HG03097 (cell line): ENCODE data around the gene PRIM2.
"Not testable (repeated sequence)": the region's sequence is repeated elsewhere in the genome, so short reads cannot be mapped to it uniquely, and the experiment has no call there.

Source experiments
- ATAC-seq: cut with Tn5 transposase; IDR thresholded peaks from one replicate; pipeline ENCODE4 v1.9.1; 2021; ENCODE audit not compliant: unreplicated experiment, low FRiP score

The PRIM2 gene

DNA sequence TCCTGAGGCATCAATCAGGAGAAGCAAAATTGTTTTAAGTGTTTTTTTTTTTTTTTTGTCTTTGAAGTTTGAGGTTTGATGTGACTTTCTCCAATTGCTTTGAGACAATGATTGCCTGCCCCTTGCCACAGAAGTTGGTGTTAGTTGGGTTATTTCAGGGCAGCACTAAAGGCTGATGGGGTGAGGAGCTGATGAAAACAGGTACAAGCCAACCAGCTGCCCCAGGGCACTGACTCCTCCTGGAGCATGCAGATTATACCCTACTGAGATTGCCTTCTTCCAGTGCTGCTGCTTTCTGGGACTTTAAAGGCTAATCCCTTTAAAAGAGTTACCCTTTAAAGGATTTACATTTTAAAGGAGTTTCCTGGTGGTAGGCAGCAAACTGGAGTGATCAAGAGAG lies 172.5 kb downstream of the PRIM2 start:
- ATAC-seq = not testable (repeated sequence)

DNA sequence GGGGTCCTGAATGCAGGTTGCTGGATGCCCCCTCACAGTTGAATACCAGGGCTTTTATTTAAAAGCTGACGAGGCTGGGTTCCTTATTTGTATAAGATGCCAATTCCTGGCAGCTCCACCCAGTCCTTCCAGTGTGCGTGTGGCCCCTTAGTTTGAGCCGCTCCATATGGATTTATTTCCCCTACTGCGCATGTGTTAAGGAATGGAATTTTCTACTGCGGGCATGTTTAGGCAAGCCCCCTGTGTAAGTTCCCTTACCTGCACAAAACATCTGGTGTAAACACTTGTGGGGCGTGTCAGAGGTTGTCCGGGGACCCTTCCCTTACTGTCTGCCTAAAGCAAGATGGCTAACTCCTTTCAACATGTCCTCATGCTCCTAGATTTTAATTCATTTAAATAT lies 174.4 kb downstream of the PRIM2 start:
- ATAC-seq = not testable (repeated sequence)

DNA sequence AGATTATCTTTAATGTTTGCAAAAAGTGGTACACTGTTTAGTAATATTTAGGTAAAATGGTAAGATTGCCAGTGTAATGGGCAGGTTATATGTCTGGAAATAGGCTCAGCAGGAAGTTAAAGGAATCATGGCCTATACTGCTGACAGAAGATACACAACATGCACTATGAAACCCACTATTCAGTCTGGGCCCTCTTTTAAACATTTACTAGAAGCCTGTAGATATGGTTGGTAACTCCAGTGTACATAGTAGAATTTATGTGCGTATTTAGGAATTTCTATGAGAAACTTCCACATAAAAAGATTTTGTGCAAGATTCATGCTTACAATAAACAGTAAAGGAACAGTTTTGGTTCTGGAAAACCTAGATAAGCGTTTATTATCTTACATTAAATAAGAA lies 178.8 kb downstream of the PRIM2 start:
- not testable (repeated sequence) for ATAC-seq

- not testable (repeated sequence) for ATAC-seq
Observed at GRCh38 chr6:57500368-57501021, 183.1 kb downstream of the PRIM2 start.

GRCh38 chr6:57502387-57502786 lies 185.0 kb downstream of the PRIM2 start:
- ATAC-seq = not testable (repeated sequence)

- not testable (repeated sequence) for ATAC-seq
Observed at GRCh38 chr6:57505251-57505650, 187.8 kb downstream of the PRIM2 start.

GRCh38 chr6:57510390-57510789 lies 193.0 kb downstream of the PRIM2 start:
- ATAC-seq = not testable (repeated sequence)

DNA sequence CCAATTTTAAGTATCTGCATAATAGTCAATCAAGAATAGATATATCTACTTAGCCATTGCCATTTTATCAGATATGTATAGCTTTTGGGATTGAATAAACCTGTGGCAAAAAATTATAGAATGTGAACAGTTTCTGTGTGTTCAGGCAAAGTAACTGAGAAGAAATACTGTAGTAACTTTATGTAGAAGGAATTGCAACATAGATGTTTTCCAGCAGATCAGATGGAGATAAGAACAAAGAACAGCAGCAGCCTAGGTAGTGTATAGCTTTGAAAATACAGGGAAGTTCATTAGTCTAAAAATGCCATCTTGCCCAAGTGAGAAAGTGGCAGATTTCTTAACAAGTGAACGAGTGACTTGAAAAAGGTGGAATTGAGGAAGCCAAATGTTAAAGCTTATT lies 197.7 kb downstream of the PRIM2 start:
- not testable (repeated sequence) for ATAC-seq

DNA sequence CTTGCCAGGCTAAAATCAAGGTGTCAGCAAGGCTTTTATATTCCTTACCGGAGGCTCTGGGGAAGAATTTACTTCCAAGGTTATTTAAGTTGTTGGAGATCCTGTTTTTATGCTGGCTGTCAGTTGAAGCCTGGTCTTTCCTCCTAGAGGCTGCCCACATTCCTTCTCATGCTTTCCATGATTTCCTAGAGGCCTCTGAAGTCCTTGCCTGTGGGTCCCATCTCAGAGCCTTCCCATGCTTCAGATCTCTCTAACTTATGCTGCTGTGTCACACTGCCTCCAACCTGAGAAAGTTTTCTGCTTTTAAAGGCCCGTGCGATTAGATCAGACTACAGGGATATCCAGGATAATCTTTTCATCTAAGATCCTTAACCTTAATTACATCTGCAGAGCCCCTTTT lies 198.4 kb downstream of the PRIM2 start:
- ATAC-seq = not testable (repeated sequence)

DNA sequence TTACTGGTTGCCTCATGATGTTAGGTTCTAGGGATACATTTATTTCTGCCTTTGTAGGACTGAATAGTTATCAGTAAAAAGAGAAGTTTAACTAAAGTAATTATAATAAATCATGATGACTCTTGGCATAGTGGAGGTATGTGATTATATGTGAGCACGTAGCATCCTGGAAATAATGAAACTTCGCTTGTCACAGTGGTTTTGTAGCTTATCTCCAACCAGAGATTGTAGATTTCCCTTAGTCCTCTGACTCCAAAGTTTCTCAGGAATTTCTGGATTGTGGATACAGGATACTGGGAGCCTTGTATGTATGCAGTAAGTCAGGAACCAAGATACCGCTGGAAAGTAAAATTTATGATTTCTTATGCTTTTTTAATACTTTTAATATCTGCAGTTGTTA lies 199.3 kb downstream of the PRIM2 start:
- not testable (repeated sequence) for ATAC-seq

DNA sequence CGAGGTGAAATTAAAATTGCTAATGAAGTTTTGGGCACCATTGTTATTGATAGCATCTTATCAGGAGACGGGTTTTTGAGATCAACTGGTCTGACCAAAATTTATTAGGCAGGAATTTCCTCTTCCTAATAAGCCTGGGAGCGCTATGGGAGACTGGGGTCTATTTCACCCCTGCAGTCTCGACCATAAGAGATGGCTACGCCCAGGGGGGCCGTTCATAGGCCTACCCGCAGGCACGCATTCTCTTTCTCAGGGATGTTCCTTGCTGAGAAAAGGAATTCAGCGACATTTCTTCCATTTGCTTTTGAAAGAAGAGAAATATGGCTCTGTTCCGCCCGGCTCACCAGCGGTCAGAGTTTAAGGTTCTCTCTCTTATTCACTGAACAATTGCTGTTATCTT lies 201.8 kb downstream of the PRIM2 start:
- not testable (repeated sequence) for ATAC-seq

DNA sequence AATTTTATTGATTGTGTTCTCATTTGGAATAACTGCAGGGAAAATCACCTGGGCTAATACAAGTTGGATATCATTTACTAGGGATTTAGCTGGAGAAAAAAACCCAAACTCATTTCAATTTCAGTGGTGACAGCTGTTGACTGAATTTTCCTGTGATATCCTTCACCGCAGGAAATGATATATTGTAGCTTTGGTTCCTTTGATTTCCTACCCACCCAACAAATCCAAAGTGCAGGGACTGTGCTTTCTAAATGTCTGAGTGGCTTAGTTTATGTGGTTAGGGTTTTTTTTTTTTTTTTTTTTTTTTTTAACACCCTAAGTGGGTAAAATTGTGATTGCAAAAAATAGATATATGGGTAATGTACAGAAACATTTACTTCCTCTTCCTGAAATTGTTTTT lies 203.7 kb downstream of the PRIM2 start:
- ATAC-seq = not testable (repeated sequence)

DNA sequence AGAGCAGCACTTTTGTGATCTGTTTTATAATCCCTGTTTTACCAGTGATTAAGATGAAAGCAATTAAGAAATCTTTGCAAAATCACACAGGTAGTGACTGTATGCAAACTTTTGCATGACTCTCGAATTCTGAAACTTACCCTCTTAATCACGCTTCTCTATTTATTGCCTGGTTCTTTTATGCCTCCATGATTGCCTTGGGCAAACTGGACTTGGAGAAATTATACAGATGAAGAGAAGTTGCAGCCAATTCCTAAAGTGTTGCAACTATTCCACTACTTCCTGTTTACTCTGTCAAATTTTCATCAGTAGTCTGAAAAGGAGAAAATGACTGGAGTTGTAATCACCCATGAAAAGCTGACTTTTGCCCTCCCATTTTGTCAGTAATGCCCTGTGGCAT lies 205.8 kb downstream of the PRIM2 start:
- not testable (repeated sequence) for ATAC-seq

- not testable (repeated sequence) for ATAC-seq
Observed at GRCh38 chr6:57529755-57530154, 212.3 kb downstream of the PRIM2 start.

DNA sequence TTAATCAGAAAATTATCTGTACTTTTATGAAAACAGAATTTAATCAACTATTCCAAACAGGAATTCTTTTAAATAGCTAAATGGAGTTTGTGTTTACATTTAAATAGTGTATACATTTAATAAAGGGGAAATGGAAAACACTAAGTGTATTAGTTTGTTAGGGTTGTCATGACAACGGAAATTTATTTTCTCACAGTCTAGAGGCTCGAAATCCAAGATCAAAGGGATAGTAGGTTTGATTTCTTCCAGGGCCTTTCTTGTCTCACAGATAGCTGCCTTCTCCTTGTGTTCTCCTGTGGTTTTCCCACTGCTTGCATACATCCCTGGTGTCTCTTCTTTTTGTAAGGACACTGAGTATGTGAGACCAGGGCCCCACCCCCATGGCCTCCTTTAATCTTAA lies 215.2 kb downstream of the PRIM2 start:
- ATAC-seq = not testable (repeated sequence)

- not testable (repeated sequence) for ATAC-seq
Observed at GRCh38 chr6:57535121-57535520, 217.7 kb downstream of the PRIM2 start.

- ATAC-seq = not testable (repeated sequence)
Observed at GRCh38 chr6:57535994-57536393, 218.6 kb downstream of the PRIM2 start.

GRCh38 chr6:57537916-57538315 lies 220.5 kb downstream of the PRIM2 start:
- ATAC-seq = not testable (repeated sequence)

- not testable (repeated sequence) for ATAC-seq
Observed at GRCh38 chr6:57551961-57552360, 234.5 kb downstream of the PRIM2 start.

DNA sequence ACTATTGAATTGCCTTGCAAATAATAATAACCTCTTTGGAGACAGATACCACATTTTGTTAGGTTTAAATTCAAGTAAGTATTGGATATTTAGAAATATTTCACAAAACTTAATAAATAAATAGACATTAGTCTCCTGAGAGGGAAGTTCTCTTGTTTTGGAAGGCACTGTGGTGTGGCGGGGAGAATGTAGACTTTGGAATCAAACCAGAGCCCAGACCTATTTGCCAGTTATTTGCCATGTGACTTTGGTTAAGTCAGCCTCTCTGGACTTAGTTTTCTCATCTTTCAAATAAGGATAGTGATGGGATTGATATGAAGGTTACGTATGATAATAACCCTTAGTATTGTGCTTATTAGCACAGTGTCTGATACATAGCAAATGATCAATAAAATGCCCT lies 240.4 kb downstream of the PRIM2 start:
- ATAC-seq = not testable (repeated sequence)

GRCh38 chr6:57559170-57559569 lies 241.7 kb downstream of the PRIM2 start:
- not testable (repeated sequence) for ATAC-seq

GRCh38 chr6:57562233-57562632 lies 244.8 kb downstream of the PRIM2 start:
- ATAC-seq = not testable (repeated sequence)

GRCh38 chr6:57572119-57572518 lies 254.7 kb downstream of the PRIM2 start:
- ATAC-seq = not testable (repeated sequence)
